Epithelial cell of prostate (primary cell): ENCODE data around the gene GABRR3.
"Not testable (repeated sequence)": the region's sequence is repeated elsewhere in the genome, so short reads cannot be mapped to it uniquely, and the experiment has no call there.

Experiments used
- DNase-seq: peaks from one replicate; pipeline ENCODE4 v3.0.0-alpha.2; 2011; ENCODE audit warnings: low read depth, low spot score
- H3K27ac ChIP-seq: fragments of 450-650 bp; 2 replicates; pipeline ENCODE4 v1.5.1; 2017; ENCODE audit warnings: mild to moderate bottlenecking

The GABRR3 gene

DNA sequence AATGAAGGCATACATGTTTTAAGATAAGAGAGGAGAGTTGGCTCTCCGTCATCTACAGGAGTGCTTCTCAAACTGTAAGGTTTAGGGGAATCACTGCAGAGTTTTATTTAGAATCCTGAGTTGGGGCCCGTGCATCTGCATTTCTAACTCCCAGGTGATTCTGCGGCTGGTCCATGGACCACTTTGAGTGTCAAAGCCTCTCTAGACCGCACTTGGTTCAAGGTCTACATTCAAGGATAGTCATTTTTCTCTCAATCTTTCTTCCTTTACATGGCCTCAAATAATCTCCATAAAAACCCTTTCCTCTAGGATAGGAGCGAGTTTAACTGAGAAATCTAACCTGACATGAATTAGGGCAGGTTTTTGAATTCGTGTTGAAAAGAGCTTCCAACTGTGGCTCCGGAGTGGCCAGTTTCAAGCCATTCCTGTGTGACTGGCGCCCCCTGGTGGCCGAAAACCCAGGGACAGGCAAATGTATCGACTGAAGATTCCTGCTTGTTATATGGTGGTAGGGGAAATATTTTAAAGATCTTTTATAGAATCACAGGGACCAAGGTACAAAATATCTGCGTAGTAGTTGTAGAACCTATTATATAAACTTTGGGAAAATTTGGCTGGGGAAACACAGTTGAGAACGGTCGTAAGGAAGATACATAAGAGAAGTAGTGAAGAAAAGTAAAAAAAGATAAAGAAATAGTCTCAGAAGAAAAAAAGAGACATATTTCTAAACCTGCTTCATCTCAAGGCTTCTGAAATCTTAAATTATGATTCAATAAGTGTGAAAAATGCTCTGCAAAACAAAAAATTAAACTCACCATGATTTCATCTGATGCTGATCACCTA is 11.9 kb downstream of the GABRR3 start:
- DNase-seq = no peak
- H3K27ac ChIP-seq = no peak overlapping the region

DNA sequence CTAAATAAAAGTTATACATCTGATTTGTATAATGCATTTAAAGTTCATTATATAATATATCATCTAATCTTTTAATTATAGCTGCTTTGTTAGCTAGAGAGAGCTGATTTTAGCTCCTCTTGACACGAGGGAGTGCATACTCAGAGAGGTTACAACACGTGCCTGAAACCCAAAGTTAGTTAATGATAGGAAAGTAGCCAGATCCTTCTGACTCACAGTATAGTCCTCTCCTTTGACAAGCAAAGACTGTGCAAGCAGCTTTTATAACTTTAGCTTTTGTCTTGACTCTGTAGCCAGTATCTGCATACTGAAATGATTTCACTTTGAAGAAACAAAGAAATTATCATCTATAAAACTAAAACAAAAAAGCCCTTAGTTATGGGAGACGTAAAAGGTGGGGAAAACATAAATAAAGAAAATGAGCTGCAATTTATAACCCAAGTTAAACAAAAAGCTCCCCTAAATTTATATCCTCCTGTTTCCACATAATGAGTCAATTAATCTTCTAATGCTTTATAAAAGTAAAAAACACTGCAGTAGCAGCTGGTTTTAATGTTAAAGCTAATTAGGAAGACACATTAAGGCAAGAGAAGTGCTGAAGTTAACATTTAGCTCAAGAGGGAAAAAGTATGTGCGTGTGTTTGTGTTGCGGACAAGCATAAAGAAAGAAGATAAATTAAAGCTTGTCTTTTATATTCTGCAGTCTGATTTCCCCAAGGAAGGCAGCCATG is 13.1 kb downstream of the GABRR3 start:
- H3K27ac ChIP-seq = no peak overlapping the region
- DNase-seq = no peak

DNA sequence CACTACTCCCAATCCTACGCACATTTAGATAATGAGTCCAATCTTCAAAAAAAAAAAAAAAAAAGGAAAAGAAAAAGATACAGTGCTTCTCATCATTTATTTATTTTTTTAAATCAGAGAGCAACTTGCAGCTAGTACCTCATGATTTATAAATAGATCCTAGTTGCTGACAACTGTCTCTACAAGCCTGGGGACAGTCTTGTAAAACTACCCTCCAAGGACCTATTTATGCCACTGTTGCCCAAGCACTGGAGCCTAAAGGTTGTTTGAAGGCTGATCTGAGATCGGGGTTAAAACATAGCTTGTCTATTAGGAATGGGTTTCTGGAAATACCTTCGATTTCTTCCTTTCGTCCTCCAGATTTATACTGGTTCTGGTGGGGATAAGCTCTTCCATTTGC is 14.7 kb downstream of the GABRR3 start:
- H3K27ac ChIP-seq = no peak overlapping the region
- DNase-seq = no peak

DNA sequence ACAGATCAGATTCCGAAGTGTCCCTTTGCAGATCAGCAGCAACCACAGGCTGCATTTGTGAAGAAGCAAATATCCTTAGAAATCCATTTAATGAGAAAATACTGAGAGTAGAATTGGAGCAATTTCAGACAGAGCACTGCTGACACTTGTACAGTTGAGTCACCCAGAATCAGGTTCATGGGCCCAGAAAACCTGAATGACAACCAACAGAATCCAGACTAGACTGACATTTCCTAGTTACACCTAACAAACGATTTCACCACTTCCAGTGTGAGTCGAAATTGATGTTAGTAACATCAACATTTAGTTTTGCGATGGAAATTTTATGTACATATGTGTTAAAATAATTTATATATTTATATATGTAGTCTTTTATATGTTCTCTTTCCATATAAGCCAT is 16.8 kb downstream of the GABRR3 start:
- no peak overlapping the region for H3K27ac ChIP-seq
- DNase-seq = no peak

DNA sequence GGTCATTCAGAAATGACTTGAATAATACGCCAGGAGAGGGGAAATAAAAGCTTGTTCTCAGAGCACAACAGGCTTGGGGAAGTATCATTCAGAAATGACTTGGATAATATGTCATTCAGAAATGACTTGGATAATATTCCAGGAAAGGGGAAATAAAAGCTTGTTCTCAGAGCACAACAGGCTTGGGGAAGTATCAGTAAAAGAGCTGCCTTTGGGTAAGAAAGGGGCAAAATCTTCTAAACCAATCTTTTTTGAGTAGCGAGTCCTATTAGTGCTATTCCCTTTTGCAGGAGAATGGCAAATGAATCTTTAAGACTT is 20.9 kb downstream of the GABRR3 start:
- no peak for DNase-seq
- peak overlapping the region; percentile 7 for H3K27ac ChIP-seq

DNA sequence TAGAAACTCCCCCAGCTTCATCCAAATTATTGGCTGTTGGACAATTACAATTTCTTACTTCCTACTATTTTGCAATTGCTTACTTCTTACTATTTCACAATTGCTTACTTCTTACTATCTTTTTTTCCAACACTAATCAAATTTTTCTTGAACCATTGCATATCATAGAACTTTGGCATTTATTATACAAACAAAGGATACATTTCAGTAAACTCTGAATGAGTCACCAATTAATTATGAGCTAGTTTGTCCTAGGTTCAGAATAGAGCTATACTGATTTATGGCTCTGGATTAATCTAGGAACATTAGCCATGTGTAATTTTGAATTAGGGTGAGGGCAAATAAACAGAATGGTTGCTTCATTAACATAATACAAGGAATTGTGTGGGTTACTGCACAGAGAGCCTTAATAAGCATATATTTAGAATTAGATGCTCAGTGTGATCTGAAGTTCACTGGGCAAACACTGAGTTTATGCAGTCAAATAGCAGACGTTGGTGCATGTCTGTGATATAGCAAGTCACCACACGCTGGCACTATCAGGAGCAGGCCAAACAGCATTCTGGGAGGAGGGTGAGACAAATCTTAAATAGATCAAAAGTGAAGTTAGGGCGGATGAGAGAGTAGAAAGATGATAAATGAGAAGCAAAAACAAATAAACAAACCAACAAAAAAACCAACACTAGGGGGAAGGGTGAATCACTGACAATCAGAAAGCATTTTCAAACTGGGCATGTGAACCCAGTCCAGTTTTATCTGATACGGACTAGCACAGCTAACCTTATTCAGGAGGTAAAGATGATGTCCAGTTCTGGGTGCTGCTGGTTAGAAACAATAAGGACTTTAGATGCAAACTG is 21.5 kb downstream of the GABRR3 start:
- peak overlapping the region; percentile 7 for H3K27ac ChIP-seq
- peak; percentile 52 for DNase-seq

DNA sequence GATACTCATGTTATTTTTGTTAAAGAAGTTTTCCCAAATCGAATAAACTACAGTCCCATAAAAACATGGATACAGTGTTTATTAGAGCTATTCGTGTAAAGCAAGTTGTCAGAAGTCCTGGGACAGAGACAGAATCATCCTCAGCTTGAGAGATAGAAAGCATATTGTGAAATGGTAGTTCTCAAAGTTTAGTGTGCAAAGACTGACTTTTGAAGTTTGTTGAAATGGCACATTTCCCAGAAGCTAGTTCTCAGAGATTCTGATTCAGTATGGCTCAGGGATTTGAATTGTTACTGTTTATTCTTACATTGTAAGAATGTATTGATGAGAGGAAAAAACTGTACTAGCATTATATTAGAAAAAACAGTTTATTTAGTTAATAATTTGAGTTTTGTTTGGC is 22.1 kb downstream of the GABRR3 start:
- no peak for DNase-seq

DNA sequence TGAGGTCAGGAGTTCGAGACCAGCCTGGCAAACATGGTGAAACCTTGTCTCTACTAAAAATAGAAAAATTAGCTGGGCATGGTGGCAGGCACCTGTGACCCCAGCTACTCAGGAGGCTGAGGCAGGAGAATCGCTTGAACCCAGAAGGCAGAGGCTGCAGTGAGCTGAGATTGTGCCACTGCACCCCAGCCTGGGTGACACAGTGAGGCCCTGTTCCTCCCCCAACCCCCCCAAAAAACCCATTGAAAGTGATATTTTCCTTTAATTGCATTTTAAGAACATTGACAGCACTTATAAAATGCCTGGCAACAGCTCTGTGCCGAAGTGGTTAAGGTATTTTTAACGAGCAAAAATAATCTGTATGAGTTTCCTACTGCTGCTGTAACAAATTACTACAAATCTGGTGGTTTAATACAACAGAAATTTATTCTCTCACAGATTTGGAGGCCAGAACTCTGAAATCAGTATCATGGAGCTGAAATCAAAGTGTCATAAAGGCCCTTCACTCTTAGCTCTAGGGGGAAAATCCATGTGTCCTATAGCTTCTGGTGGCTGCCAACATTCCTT is 24.1 kb downstream of the GABRR3 start:
- H3K27ac ChIP-seq, DNase-seq: not testable (repeated sequence)

More for the DNA sequence above, 22.1 kb downstream of the GABRR3 start:
- peak overlapping the region; percentile 7 for H3K27ac ChIP-seq

DNA sequence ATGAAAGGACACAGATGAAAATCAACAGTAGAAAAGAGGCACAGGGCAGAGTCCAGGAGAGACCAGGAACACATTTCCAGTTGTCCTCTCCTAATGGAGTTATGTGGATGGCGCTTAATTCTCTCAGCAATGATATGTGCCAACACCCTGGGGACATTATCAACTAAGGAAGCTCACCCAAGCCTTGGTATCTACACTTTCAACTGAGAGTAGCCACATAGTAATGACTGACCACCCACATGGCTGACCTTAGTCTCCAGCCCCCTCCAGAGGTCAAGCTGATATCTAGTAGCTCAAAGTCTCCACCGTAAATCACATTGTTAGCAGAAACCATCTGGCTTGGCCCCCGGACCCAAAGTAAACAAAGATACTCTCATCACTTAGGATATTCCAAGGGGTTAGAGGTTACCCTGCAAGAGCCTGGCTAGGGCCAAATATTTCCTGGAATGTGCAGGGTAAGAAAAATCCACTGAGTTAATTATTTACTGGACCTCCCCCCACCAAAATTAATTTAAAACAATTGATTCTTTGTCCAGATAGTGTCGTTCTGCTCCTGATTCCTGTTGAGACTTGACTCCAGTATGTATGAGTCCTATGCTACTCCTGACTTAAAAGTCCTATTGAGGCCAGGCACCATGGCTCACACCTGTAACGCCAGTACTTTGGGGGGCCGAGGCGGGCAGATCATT is 24.8 kb downstream of the GABRR3 start:
- H3K27ac ChIP-seq = no peak overlapping the region
- no peak for DNase-seq

DNA sequence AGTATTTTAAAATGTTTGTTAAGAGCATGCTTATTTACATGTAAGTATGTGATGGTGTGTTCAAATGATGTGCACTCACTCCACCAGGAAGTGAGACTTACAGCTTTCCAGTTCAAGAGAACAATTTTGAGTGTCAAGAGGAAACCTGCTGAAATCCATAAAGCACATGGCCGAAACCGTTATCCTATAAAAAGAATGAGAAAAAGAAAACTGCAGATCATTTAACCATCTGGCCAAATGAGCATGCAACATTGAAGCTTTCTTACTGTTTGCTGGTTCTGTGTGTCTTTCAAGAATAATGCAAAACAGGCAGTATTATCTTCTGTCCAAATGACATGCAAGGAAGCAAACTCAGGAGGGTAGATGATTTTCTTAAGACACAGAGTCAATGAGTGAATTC is 26.3 kb downstream of the GABRR3 start:
- no peak for DNase-seq
- H3K27ac ChIP-seq = no peak overlapping the region

DNA sequence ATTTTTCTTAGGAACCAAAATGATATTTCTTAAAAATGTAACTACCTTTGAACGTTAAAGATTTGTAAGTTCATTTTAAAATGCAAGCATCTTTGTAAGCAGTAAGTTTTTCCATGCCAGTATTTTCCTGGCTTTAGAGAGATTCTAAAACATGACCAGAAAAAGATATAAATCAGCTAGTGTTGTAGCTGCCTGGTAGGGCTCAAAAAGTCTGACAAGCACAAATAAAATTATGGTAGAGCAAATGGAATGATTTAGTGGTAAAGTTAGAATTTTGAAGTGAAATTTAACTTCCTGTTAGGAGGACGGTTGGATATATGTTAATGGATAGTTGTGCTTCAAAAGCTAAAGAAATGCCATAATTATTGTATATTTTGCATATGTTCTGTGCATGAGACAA is 29.7 kb downstream of the GABRR3 start:
- no peak overlapping the region for H3K27ac ChIP-seq
- DNase-seq = no peak

DNA sequence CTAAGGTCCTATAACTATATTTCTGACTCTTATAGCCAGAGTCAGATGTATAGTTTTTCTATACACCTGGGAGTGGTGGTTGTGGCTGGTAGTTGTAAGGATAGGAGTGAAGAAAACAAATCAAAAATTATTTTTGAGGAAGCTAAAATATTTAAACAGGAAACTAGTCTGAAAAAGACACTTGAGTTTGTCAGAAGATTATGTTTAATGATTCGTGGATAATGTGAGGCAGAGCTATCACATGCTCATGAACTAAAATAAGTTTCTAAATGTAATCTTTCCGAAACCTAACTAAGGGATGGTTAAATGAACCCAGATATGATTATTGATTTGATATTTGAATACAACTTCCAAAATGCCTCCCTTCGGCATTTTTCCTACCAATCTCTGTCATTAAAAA is 30.4 kb downstream of the GABRR3 start:
- no peak for DNase-seq
- H3K27ac ChIP-seq = no peak overlapping the region

DNA sequence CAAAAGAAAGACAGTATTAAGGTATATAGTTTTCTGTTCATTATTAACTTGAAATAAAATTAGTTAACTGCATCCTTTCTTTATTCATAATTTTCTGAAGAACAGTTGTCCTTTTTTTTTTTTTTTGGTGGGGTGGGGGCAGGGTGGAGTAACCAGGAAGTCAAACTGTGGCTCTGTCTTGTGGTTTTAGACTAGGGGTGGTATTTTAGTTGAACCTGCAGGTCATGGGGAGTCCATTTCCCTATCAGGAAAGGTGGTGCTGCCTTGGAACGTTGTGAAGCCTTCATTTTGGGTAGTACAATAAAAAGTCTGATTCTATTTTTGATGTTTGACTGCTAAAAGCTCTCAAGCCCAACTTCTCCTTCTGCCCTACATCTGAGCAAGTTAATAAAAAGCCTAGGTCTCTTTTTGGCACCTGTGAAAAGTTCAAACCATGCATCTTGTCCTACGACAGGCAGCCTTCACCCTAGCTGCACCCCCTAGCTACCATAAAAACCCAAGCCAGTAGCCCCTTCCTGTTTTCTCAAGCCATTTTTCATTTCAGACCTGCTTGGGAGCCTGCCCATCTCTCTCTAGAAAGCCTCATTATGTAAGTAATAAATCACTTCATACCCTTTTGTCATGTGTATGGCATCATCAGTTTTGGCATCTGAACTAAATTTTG is 31.7 kb downstream of the GABRR3 start:
- no peak for DNase-seq
- H3K27ac ChIP-seq = no peak overlapping the region

DNA sequence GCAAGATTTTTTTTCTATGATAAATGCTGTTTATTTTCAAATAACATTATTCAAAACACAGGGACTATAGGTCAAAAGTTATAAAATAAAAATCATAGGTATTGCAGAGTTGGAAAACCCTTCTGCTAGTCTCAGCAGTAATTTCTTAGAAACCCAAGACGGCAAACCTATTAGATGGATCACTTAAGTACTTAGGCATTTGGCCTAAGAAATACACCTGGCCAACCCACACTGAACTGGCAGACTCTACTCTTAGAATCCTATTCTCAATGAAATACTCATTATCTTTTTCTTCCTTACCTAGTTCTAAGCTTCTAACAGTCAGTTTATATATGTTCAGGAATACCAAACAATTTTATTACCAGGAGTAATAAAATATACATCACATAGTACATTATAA is 32.4 kb downstream of the GABRR3 start:
- H3K27ac ChIP-seq = no peak overlapping the region

DNA sequence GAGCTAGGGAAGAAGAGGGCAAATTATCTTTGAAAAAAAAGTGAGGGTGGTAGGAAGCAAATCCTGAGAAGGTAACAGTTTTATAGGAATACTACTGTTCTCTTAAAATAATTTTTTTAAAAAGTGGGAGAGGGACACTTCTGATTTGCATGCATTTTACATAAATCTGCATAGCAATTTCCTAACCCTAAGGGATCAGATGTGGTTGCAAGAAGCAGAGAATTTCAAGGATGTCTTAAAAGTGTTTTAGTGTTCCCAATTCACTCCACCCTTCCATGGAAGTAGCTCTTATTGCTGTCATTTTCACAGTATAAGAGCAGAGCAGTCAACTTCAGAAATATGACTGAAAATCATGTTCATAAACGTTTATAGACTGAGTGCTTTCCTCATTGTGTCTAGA is 35.1 kb downstream of the GABRR3 start:
- DNase-seq = no peak
- H3K27ac ChIP-seq = no peak overlapping the region

More for the DNA sequence above, 32.4 kb downstream of the GABRR3 start:
- DNase-seq = no peak

DNA sequence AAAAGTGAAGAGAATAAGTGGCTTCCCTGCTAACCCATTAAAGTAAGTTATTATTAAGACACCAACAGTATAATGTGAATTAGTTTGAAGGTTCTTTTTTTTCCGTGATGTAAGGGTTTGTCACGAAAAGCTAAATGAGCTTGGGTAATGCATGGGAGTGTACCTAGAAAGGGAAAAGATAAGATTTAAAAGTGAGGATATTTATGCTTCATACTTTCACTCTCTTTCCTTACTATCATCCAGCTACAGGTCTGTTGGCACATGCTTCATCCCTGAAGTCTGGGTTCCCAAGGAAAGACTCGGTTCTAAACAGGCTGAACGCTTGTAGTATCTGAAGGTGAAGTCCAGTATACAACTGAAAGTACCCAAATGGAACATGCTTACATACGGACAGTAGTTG is 36.0 kb downstream of the GABRR3 start:
- no peak overlapping the region for H3K27ac ChIP-seq
- DNase-seq = no peak

DNA sequence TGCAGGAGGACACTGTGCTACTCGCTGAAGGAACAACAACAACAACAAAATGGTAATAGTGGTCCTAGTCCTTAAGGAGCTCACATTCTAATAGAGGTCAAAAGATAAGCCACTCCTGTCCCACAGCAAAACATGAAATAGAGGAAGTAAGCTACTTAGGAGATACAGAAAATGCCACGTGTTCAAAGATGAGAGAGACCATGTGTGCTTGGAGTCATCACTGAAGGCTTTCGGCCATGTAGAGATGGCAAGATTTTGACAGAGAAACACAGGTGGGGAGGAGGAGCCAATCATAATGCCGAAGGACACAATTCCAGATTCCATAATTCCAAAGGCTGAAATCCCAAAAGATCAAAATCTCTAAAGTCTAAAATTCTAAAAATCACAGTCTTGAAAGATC is 38.1 kb downstream of the GABRR3 start:
- no peak overlapping the region for H3K27ac ChIP-seq
- no peak for DNase-seq

DNA sequence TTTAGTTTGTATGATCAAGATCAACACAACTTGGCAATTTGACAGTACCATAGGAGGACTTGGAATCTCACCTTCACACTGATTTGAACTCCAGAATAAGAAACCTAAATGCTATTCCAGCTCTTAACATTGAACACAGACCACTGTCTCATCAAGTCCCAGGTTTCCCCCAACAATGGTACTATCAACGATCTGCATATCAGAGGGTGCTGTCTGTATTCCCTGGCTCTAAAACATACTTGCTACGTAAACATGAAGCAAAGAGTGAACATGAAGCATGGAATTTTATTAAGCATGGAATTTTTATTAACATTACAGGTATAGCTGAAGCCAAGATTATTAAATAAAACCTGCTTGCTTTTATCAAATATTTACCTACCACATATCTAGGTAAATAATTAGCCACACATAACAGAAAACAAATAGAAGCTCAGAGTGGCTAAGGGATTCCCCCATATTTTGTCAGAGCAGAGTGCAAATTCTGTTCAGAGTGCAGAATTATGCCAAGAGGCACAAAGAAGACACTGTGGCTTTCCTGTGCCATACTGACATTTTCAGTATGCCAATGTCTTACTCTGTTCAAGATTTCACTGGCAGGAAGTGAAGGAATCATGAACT is 40.7 kb downstream of the GABRR3 start:
- no peak for DNase-seq
- no peak overlapping the region for H3K27ac ChIP-seq

DNA sequence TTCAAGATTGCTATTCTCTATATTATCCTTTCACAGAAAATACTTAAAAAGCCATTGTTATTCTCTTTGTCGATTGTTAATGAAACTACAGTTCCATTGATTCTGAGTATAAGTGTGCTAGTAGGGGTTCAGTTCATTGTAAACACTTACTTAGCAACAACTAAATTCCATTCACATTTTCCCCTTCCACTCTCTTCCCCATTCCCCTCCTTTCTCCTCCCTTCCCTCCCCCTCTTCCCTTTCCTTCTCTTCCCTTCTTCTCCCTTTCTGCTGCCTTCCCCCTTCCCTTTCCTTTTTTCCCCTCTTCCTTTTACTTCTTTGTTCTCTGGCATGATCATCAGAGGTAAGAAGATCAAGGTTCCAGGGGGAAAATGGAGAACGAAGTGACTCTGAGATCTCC is 41.6 kb downstream of the GABRR3 start:
- no peak for DNase-seq
- H3K27ac ChIP-seq = no peak overlapping the region
